A673 (cell line): ENCODE results near the gene ANKRD36. TPM values are rescaled to one million over a fixed set of nuclear protein-coding genes. Genes with fewer than 3 reads are reported as not detected.
A peak's percentile ranks its signal among the peaks of the same experiment; 100 is the strongest.
"Not testable (repeated sequence)": the region's sequence is repeated elsewhere in the genome, so short reads cannot be mapped to it uniquely, and the experiment has no call there.

ENCODE experiments used
- BruUV-seq: library from RNA; stranded (reverse); fragments of 400-500 nt; replicated peaks from 2 replicates; lab custom pipeline; 2021; lab: Mats Ljungman, UMichigan
- CTCF ChIA-PET: fragments of 300-600 bp; sonication (Branson Sonifier 250); formaldehyde crosslinking; loops from one replicate; lab custom pipeline; 2022; ENCODE audit warnings: antibody characterized with exemption; lab: Charles Lee
- POLR2A ChIA-PET: fragments of 300-600 bp; sonication (Branson Sonifier 250); formaldehyde crosslinking; loops from one replicate; lab custom pipeline; 2022; ENCODE audit warnings: antibody characterized with exemption; ENCODE audit not compliant: low non-redundant PET; lab: Charles Lee
- DNase-seq: peaks from one replicate; pipeline ENCODE4 v3.0.0-alpha.2; 2015; ENCODE audit warnings: low spot score
- H3K27ac ChIP-seq: fragments of 200-600 bp; sonication (generic); 2 replicates; pipeline ENCODE4 v1.5.1; 2016; ENCODE audit warnings: mixed run types, low read depth, mild to moderate bottlenecking, mixed read lengths, antibody characterized with exemption, low read length; ENCODE audit not compliant: poor library complexity, severe bottlenecking
- H3K27me3 ChIP-seq: fragments of 200-600 bp; sonication (generic); replicated peaks from 2 replicates; pipeline ENCODE4 v1.6.1; 2017; ENCODE audit warnings: mixed run types, low read depth, mild to moderate bottlenecking, mixed read lengths, antibody characterized with exemption, low read length; ENCODE audit not compliant: insufficient read depth, poor library complexity
- H3K36me3 ChIP-seq: fragments of 200-600 bp; sonication (generic); 2 replicates; pipeline ENCODE4 v1.6.1; 2016; ENCODE audit warnings: mixed run types, mild to moderate bottlenecking, mixed read lengths, antibody characterized with exemption, low read length; ENCODE audit not compliant: insufficient read depth, poor library complexity, severe bottlenecking
- H3K4me1 ChIP-seq: fragments of 200-600 bp; sonication (generic); 2 replicates; pipeline ENCODE4 v1.6.1; 2017; ENCODE audit warnings: mixed run types, mild to moderate bottlenecking, mixed read lengths, antibody characterized with exemption, low read length; ENCODE audit not compliant: insufficient read depth, poor library complexity, severe bottlenecking
- H3K4me3 ChIP-seq: fragments of 200-600 bp; sonication (generic); 2 replicates; pipeline ENCODE4 v1.5.1; 2016; ENCODE audit warnings: low read depth, mixed run types, mild to moderate bottlenecking, mixed read lengths, low read length; ENCODE audit not compliant: poor library complexity, severe bottlenecking
- H3K9me3 ChIP-seq: fragments of 200-600 bp; sonication (generic); 2 replicates; pipeline ENCODE4 v1.6.1; 2016; ENCODE audit warnings: mixed run types, low read depth, mild to moderate bottlenecking, mixed read lengths, antibody characterized with exemption, low read length; ENCODE audit not compliant: poor library complexity, severe bottlenecking
- intact Hi-C: fragments of 100-400 bp; cut with micrococcal nuclease; formaldehyde crosslinking; loops from one replicate; pipeline ENCODE4 v1.10.0; 2022; ENCODE audit not compliant: unreplicated experiment
- total RNA-seq: library from RNA; stranded (reverse); gene quantifications from 2 replicates; pipeline ENCODE4 v1.2.3, GENCODE V29; 2021

The ANKRD36 gene
- total RNA-seq, 1 experiment from 2014 or later, result 19.6 TPM

GRCh38 chr2:97085093-97085492, 27.9 kb upstream of the ANKRD36 start:
- intact Hi-C loops, POLR2A ChIA-PET, H3K4me3 ChIP-seq, H3K27me3 ChIP-seq, DNase-seq, BruUV-seq, H3K4me1 ChIP-seq, CTCF ChIA-PET, H3K36me3 ChIP-seq, H3K27ac ChIP-seq, H3K9me3 ChIP-seq: not testable (repeated sequence)

DNA sequence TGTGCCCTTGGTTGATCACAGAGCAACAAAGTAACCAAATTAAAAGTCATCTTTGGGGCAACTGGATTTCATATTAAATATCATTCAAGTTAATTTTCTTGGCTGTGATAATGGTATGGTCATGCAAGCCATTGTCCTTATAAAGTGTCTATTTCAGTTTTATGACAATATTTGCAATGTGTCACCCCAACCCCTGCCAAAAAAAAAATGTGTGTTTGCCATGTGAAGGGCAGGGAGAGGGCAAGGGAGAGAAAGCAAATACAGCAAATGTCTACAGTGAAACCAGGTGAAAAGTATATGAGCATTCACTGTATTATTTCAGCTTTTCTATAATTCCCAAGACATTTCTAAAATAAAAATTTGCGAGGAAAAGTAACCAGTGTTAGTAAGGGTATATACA, 24.2 kb upstream of the ANKRD36 start:
- CTCF ChIA-PET, H3K4me3 ChIP-seq, H3K4me1 ChIP-seq, intact Hi-C loops, H3K36me3 ChIP-seq, BruUV-seq, DNase-seq, H3K27ac ChIP-seq, POLR2A ChIA-PET, H3K9me3 ChIP-seq, H3K27me3 ChIP-seq: not testable (repeated sequence)

GRCh38 chr2:97092946-97093345, 20.0 kb upstream of the ANKRD36 start:
- CTCF ChIA-PET, intact Hi-C loops, H3K4me1 ChIP-seq, H3K27me3 ChIP-seq, BruUV-seq, DNase-seq, H3K4me3 ChIP-seq, POLR2A ChIA-PET, H3K9me3 ChIP-seq, H3K27ac ChIP-seq, H3K36me3 ChIP-seq: not testable (repeated sequence)

DNA sequence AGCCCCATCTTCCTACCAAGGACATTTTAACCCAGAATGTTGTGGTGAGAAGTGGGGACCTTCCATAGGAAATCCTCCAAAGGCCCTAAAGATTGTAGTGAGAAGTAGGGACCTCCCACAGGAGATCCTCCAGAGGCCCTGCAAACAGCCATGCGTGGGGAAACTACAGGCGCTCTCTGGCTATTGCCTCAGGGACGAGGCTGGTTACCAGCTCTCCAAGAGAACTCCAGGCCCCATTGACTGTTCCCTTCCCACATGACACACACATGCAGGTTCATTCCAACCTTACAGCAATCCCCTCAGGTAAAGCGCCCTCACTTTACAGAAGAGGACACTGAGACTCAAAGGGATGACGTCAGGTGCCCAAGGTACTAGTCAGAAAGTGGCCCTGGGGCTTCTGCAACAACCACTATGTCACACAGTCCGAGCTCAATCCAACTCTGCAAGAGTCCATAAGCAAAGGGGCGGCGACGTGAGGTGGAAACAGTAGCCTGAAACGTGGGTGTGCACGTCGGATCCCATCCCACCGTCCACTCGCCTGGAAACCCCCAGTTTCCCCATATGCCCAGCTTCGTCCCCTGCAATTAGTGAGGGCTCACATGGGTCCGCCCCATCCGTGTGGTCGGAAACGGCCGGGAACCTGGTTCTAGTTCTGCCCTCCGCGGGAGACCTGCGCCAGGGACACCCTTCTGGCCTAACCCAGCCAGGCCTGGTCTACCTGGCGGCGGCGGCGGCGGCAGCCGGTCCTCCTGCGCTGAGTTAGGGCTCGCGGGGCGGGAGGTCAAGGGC, 18.8 kb upstream of the ANKRD36 start:
- H3K27me3 ChIP-seq, intact Hi-C loops, POLR2A ChIA-PET, H3K9me3 ChIP-seq, H3K4me1 ChIP-seq, DNase-seq, CTCF ChIA-PET, H3K27ac ChIP-seq, H3K36me3 ChIP-seq, BruUV-seq: not testable (repeated sequence)
- H3K4me3 ChIP-seq, result peak overlapping the region; percentile 32

DNA sequence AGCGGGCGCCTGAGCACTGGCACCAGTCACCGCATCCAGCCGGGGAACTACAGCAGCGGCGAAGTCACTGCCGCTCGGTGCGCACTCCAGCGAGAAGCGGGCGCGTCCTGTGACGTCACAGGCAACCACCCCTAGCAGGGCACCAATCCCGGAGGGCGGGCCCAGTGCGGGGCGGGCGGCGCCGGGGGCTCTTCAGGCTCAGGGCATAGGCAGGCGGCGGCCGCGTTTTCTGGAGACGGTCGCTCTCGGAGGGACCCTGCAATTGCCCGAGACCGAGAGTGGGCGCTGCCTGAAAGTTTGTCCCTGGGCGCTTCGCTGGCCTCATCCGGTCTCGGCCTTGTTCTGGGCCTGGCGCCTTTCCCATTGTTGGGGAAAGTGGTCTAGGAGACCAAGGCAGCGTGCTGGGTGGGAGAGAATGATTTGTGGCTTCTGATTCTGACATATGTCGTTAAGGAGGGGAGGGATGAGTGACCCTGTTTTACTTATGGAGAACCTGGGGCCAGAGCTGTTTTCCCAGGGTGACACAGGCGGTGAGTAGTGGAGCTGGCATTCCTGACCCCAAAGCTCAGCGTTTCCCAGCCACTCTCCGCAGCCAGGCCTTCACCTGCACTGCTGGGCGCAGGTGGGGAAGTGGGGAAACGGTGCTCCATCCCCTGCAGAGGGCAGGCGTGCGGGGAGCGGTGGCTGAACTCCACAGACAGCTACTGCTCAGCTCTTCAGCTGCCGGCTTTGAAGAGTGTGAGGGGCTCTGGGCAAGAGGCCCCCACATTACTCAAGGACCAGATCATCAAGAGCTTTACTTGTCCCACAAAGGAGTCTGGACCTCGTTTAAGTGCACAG, 18.0 kb upstream of the ANKRD36 start, which contains the start of gene FAHD2B:
Gene FAHD2B, minus strand, starts transcription at position 111 of the 840 bp plus-strand sequence. CDS start 3,176 bp downstream, outside the sequence.
- BruUV-seq, H3K27ac ChIP-seq, H3K9me3 ChIP-seq, H3K36me3 ChIP-seq, POLR2A ChIA-PET, intact Hi-C loops, H3K4me1 ChIP-seq, H3K27me3 ChIP-seq, CTCF ChIA-PET: not testable (repeated sequence)
- peak within 1 kb of the TSS; percentile 32 for H3K4me3 ChIP-seq
- peak; percentile 68 for DNase-seq
